Measurements from ENCODE around the gene TAOK2. TPM values are rescaled to one million over a fixed set of nuclear protein-coding genes. Genes with fewer than 3 reads are reported as not detected.
A peak's percentile ranks its signal among the peaks of the same experiment; 100 is the strongest.

TAOK2 gene
- total RNA-seq, 1 experiment from 2014 or later, result 99.4 TPM

- no peaks in the 10 kb centered on the region for H3K9me3 ChIP-seq (ENCODE audit: control insufficient read depth, insufficient read depth, low read depth, low read length)
- ChIA-PET POLR2A (interaction anchor here (0.5 to 1.6 kb wide), 2 partner anchors 15 to 57 kb away, joined by 3 to 4 read pairs; no protein-coding TSS in a partner anchor), CTCF (interaction anchor here (1.2 kb wide), 1 partner anchor 44 kb away, joined by 5 read pairs; no protein-coding TSS in a partner anchor)
- peak overlapping the region; percentile 69 to 72 for H3K4me3 ChIP-seq (ENCODE audit: low read depth in 2 of 2, low read length in 2 of 2)
- TF ChIP-seq REST (IDR thresholded peaks at IDR 0.05; ENCODE audit: insufficient read depth in 1 of 2, low read depth in 2 of 2, low read length in 1 of 2), result no peak
- TF ChIP-seq POLR2AphosphoS5 (IDR thresholded peaks at IDR 0.05; ENCODE audit: low read depth, low read length), result no peak
- no peak for TF ChIP-seq TCF7L2 (IDR thresholded peaks at IDR 0.05; ENCODE audit: low read depth, low read length)
- no peak for TF ChIP-seq CTCF (IDR thresholded peaks at IDR 0.05)
- TF ChIP-seq SIN3A (IDR thresholded peaks at IDR 0.05; ENCODE audit: borderline replicate concordance, insufficient read depth, low read depth, low read length), result no peak
- BruUV-seq (replicated peaks), result no TSS peak
- peaks cover 15% of the 10 kb centered on the region for H3K4me1 ChIP-seq (ENCODE audit: control insufficient read depth, insufficient read depth, low read length)
- in situ Hi-C loops (cut with HindIII; ENCODE audit: low pct_unique_long_range_greater_than_20kb, low sequenced_read_pairs), result no loop called here
- H3K27me3 ChIP-seq (ENCODE audit: control insufficient read depth, insufficient read depth, low read length), result no peaks in the 10 kb centered on the region
- DNase-seq (ENCODE audit: low read depth, low spot score) (no peak), ATAC-seq (no peak)
- intact Hi-C loops (cut with micrococcal nuclease; ENCODE audit: unreplicated experiment), result loop anchor here (2.0 kb wide), 1 partner anchor 16 kb away; no protein-coding TSS in a partner anchor
- H3K36me3 ChIP-seq (ENCODE audit: control insufficient read depth, insufficient read depth, low read length), result no peaks in the 10 kb centered on the region
- H3K27ac ChIP-seq (ENCODE audit: low read length), result peak overlapping the region; percentile 86
Measured at GRCh38 chr16:29961127-29961478, 12.6 kb upstream of the TAOK2 start.

GRCh38 chr16:29961479-29962343 lies 12.0 kb upstream of the TAOK2 start, which contains the start of gene TMEM219:
Gene TMEM219, plus strand, starts transcription at chr16:29962079. Its CDS starts 1,065 bp downstream, at chr16:29963144.
- TF ChIP-seq POLR2AphosphoS5 (IDR thresholded peaks at IDR 0.05; ENCODE audit: low read depth, low read length), result peak; percentile 79
- TF ChIP-seq CTCF (IDR thresholded peaks at IDR 0.05), result no peak
- ATAC-seq (peak; percentile 97), DNase-seq (ENCODE audit: low read depth, low spot score) (peak; percentile 64)
- no peaks in the 10 kb centered on the region for H3K36me3 ChIP-seq (ENCODE audit: control insufficient read depth, insufficient read depth, low read length)
- H3K4me1 ChIP-seq (ENCODE audit: control insufficient read depth, insufficient read depth, low read length), result peaks cover 15% of the 10 kb centered on the region
- peak within 1 kb of the TSS; percentile 69 to 72 for H3K4me3 ChIP-seq (ENCODE audit: low read depth in 2 of 2, low read length in 2 of 2)
- POLR2A ChIA-PET, result interaction anchor here (0.5 to 1.6 kb wide), 7 partner anchors 12 to 123 kb away, joined by 3 to 12 read pairs (median 5); partner anchors contain the start of gene TAOK2
- H3K27me3 ChIP-seq (ENCODE audit: control insufficient read depth, insufficient read depth, low read length), result no peaks in the 10 kb centered on the region
- BruUV-seq (replicated peaks), result TSS peak; percentile 92
- CTCF ChIA-PET, result interaction anchor here (1.2 kb wide), 1 partner anchor 45 kb away, joined by 5 read pairs; no protein-coding TSS in a partner anchor
- H3K27ac ChIP-seq (ENCODE audit: low read length), result peak within 1 kb of the TSS; percentile 94
- in situ Hi-C loops (cut with HindIII; ENCODE audit: low pct_unique_long_range_greater_than_20kb, low sequenced_read_pairs), result no loop called here
- intact Hi-C loops (cut with micrococcal nuclease; ENCODE audit: unreplicated experiment), result loop anchor here (2.0 kb wide), 1 partner anchor 17 kb away; no protein-coding TSS in a partner anchor
- H3K9me3 ChIP-seq (ENCODE audit: control insufficient read depth, insufficient read depth, low read depth, low read length), result no peaks in the 10 kb centered on the region

Data from Panc1 (cell line).